Suprapubic skin (tissue), 4 donors: ENCODE results near the gene MYO1E. TPM values are rescaled to one million over a fixed set of nuclear protein-coding genes. Genes with fewer than 3 reads are reported as not detected.
A peak's percentile ranks its signal among the peaks of the same experiment; 100 is the strongest.

Experiments
- DNase-seq, 2 donors: peaks; one replicate each; pipeline ENCODE4 v3.0.0-alpha.2; 2019; ENCODE audit warnings: low spot score in 2 of 2
- H3K27ac ChIP-seq: fragments of 200-600 bp; sonication (generic); one replicate; pipeline ENCODE4 v1.5.1; 2019
- H3K27me3 ChIP-seq: fragments of 200-600 bp; sonication (generic); one replicate; pipeline ENCODE4 v1.5.1; 2019
- H3K36me3 ChIP-seq: fragments of 200-600 bp; sonication (generic); one replicate; pipeline ENCODE4 v1.5.1; 2019
- H3K4me1 ChIP-seq: fragments of 200-600 bp; sonication (generic); one replicate; pipeline ENCODE4 v1.5.1; 2019
- H3K4me3 ChIP-seq: fragments of 200-600 bp; sonication (generic); one replicate; pipeline ENCODE4 v1.5.1; 2019; ENCODE audit warnings: mild to moderate bottlenecking
- H3K9me3 ChIP-seq: fragments of 200-600 bp; sonication (generic); one replicate; pipeline ENCODE4 v1.5.1; 2019
- EP300 ChIP-seq: sonication (generic); formaldehyde crosslinking; IDR thresholded peaks from one replicate; pipeline ENCODE4 v1.6.1; 2017; ENCODE audit warnings: antibody characterized with exemption
- POLR2A ChIP-seq, 2 donors: fragments of 450-650 bp; IDR thresholded peaks; one replicate each; pipeline ENCODE4 v1.6.1; 2017; ENCODE audit warnings: antibody characterized with exemption in 2 of 2, mild to moderate bottlenecking in 2 of 2, moderate library complexity in 2 of 2
- POLR2AphosphoS5 ChIP-seq, 3 donors: sonication (generic); formaldehyde crosslinking; IDR thresholded peaks; one replicate each; pipeline ENCODE4 v1.6.1; 2017; ENCODE audit warnings: antibody characterized with exemption in 3 of 3
- WGBS: methylation state at CpG from one replicate; pipeline ENCODE4 v1.1.5; 2018; 5-methylcytosine and 5-hydroxymethylcytosine counted together
- total RNA-seq, 4 donors: library from RNA; depleted of rRNA; stranded (reverse); fragments of >200 nt; gene quantifications; one replicate each; pipeline ENCODE4 v1.1.0, GENCODE V29; 2016
- TF ChIP-seq, protein P1 (sequence below), 2 donors: fragments of 200-600 bp in 1 of 2; fragments of 450-650 bp in 1 of 2; sonication (generic) in 1 of 2; IDR thresholded peaks; one replicate each; pipeline ENCODE4 v1.5.1; 2016 to 2019; ENCODE audit warnings: antibody characterized with exemption in 2 of 2, mild to moderate bottlenecking in 1 of 2, moderate library complexity in 1 of 2

MYO1E gene
- total RNA-seq, 4 donors from 2014 or later, result 79.7 to 171 (median 144) TPM

DNA sequence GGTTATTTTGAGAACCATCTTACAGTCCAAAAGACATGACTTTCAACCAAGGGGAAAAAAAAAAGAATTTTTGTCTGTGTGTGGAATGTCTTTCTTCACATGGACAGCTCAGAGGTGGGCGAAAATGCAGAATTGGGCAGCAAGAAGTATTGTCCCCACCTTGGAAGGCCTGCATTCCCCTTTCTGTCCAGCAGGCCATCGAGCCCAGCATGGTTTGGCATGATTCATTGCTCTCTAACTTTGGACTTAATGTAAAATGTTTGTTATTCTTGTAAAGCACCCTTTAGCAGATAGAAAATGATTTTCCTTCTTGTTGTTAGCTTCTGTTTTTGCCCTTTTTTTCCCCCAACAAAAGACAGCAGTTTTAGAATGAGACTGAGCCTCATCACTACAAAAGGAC, 12.4 kb downstream of the MYO1E start:
- H3K27ac ChIP-seq, result no peak overlapping the region
- TF ChIP-seq POLR2A (IDR thresholded peaks at IDR 0.05) (no peak), EP300 (no peak), POLR2AphosphoS5 (IDR thresholded peaks at IDR 0.05) (no peak)
- TF ChIP-seq, protein P1, sequence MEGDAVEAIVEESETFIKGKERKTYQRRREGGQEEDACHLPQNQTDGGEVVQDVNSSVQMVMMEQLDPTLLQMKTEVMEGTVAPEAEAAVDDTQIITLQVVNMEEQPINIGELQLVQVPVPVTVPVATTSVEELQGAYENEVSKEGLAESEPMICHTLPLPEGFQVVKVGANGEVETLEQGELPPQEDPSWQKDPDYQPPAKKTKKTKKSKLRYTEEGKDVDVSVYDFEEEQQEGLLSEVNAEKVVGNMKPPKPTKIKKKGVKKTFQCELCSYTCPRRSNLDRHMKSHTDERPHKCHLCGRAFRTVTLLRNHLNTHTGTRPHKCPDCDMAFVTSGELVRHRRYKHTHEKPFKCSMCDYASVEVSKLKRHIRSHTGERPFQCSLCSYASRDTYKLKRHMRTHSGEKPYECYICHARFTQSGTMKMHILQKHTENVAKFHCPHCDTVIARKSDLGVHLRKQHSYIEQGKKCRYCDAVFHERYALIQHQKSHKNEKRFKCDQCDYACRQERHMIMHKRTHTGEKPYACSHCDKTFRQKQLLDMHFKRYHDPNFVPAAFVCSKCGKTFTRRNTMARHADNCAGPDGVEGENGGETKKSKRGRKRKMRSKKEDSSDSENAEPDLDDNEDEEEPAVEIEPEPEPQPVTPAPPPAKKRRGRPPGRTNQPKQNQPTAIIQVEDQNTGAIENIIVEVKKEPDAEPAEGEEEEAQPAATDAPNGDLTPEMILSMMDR (IDR thresholded peaks at IDR 0.05), result peak in 1 of 2 donors; percentile 10
- peaks cover 1% of the 10 kb centered on the region for H3K4me1 ChIP-seq
- no peak for DNase-seq
- H3K9me3 ChIP-seq, result no peaks in the 10 kb centered on the region
- H3K27me3 ChIP-seq, result no peaks in the 10 kb centered on the region
- no peak overlapping the region for H3K4me3 ChIP-seq
- no peaks in the 10 kb centered on the region for H3K36me3 ChIP-seq
- 94% methylated on average over 2 of the region's 2 CpGs for WGBS

DNA sequence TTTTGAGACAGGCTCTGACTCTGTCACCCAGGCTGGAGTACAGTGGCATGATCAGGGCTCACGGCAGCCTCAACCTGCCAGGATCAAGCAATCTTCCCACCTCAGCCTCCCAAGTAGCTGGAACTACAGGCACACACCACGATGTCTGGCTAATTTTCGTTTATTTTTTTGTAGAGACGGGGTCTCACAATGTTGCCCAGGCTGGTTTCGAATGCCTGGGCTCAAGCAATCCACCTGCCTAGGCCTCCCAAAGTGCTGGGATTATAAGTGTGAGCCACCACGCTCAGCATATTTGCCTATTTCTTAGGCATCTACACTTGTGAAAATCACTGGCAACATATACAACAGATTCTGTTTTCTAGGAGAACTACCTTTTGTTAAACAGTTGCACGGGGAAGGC, 16.9 kb downstream of the MYO1E start:
- Histone ChIP-seq H3K9me3 (no peaks in the 10 kb centered on the region), H3K4me1 (peaks cover 22% of the 10 kb centered on the region), H3K27me3 (no peaks in the 10 kb centered on the region), H3K4me3 (no peak overlapping the region), H3K36me3 (no peaks in the 10 kb centered on the region), H3K27ac (no peak overlapping the region)
- TF ChIP-seq, protein P1 (IDR thresholded peaks at IDR 0.05), result no peak
- TF ChIP-seq POLR2A (IDR thresholded peaks at IDR 0.05) (no peak), POLR2AphosphoS5 (IDR thresholded peaks at IDR 0.05) (no peak), EP300 (no peak)
- DNase-seq, result no peak
- WGBS, result 94% methylated on average over 7 of the region's 7 CpGs

DNA sequence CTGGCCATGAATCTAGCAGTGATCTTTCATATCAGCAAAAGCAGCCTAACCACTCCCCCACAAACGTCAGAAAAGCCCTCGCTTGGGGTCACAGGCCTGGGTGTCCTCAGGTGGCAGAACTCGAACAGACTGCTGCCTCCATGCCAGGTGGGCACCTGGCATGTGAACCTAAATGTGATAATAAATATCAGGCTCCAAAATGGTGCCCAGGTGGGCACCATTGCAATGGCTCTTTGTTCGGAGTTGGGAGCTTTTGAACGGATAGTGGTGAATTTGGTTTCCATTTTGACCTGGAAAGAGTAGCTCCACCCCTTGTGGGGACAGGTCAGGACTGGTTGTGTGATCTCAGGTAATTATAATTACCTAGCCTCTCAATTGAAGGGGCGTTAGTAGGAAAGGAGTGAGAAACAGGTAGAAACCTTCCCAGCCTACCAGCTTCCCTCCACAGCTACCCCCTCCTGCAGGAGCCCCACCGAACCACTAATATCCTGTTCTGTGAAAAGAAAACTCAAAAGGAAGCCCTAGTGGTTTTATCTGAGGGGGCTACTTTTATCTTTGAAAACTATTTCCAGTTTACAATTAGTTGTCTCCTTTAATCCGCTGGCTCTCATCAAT, 18.1 kb downstream of the MYO1E start:
- Histone ChIP-seq H3K27ac (no peak overlapping the region), H3K9me3 (no peaks in the 10 kb centered on the region), H3K4me3 (no peak overlapping the region), H3K4me1 (peaks cover 34% of the 10 kb centered on the region), H3K36me3 (no peaks in the 10 kb centered on the region), H3K27me3 (no peaks in the 10 kb centered on the region)
- WGBS, result 71% methylated on average over 8 of the region's 8 CpGs
- TF ChIP-seq, protein P1 (IDR thresholded peaks at IDR 0.05), result no peak
- TF ChIP-seq POLR2A (IDR thresholded peaks at IDR 0.05), result no peak
- no peak for TF ChIP-seq POLR2AphosphoS5 (IDR thresholded peaks at IDR 0.05)
- TF ChIP-seq EP300, result no peak
- DNase-seq, result no peak

DNA sequence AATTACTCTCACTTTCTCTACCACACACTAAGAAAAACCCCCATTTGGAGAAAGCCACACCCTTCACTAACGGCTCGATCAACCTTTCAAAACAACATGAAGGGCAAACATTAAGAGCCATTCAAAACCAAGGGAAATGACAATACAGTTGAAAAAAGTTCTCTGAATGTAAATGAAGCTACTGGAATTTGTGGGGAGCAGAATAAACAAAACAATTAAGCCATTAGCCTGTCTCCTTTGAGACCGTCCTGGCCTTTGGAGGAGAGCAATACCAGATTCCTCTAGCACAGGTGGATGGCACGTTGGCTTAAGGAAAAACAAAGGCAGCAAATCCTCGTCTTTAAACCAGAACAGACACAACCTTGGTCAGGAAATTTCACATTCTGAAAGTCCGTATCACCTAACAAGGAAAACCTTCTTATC, 18.7 kb downstream of the MYO1E start:
- no peak overlapping the region for H3K4me3 ChIP-seq
- DNase-seq, result no peak
- TF ChIP-seq EP300 (no peak), POLR2AphosphoS5 (IDR thresholded peaks at IDR 0.05) (no peak), POLR2A (IDR thresholded peaks at IDR 0.05) (no peak)
- TF ChIP-seq, protein P1 (IDR thresholded peaks at IDR 0.05), result no peak
- 71% methylated on average over 6 of the region's 6 CpGs for WGBS
- no peaks in the 10 kb centered on the region for H3K27me3 ChIP-seq
- H3K36me3 ChIP-seq, result no peaks in the 10 kb centered on the region
- peaks cover 36% of the 10 kb centered on the region for H3K4me1 ChIP-seq
- H3K27ac ChIP-seq, result no peak overlapping the region
- H3K9me3 ChIP-seq, result no peaks in the 10 kb centered on the region

DNA sequence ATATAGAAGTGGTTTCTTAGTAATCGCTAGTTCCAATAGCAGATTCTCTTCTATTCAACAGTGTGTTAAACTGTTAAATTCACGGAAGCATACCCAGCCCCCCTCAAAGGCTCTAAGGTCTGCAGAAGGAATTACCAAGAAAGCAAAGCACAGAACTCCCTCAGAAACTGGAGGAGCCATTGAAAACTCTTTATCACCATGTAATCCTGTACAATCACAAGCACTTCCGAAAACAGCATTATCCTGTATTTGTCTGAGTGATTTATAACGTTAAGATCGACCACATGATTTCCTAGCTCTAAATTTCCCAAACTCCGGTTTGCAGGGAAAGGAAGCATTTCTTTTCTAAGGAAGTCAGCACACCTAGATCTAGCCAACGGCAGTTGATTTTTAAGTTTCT, 20.0 kb downstream of the MYO1E start:
- TF ChIP-seq POLR2AphosphoS5 (IDR thresholded peaks at IDR 0.05) (no peak), POLR2A (IDR thresholded peaks at IDR 0.05) (no peak), EP300 (no peak)
- TF ChIP-seq, protein P1 (IDR thresholded peaks at IDR 0.05), result no peak
- no peak overlapping the region for H3K27ac ChIP-seq
- 46% methylated on average over 7 of the region's 7 CpGs for WGBS
- H3K36me3 ChIP-seq, result no peaks in the 10 kb centered on the region
- H3K4me3 ChIP-seq, result no peak overlapping the region
- no peak for DNase-seq
- peaks cover 36% of the 10 kb centered on the region for H3K4me1 ChIP-seq
- H3K27me3 ChIP-seq, result no peaks in the 10 kb centered on the region
- no peaks in the 10 kb centered on the region for H3K9me3 ChIP-seq
